ENCODE measurements around the gene BTBD8. TPM values are rescaled to one million over a fixed set of nuclear protein-coding genes. Genes with fewer than 3 reads are reported as not detected.

Gene BTBD8
- total and polyA plus RNA-seq, 9 of the 15 experiments (the other 6 are each of a cell fraction or from before 2014, with no cell fraction given) = 0.46 to 2.3 (median 1.2) TPM

GRCh38 chr1:92217721-92218120, 137.6 kb downstream of the BTBD8 start, which contains the start of gene C1orf146:
TSS of gene C1orf146 (plus strand) at chr1:92217915. CDS start at chr1:92231421, 13,506 bp downstream.
- ChIA-PET CTCF (ENCODE audit: low intra/inter-chr PET ratio) (no interaction called here), POLR2A (no interaction called here)
- Histone ChIP-seq H3K9me3 (replicated peaks; ENCODE audit: control insufficient read depth, insufficient read depth, low read depth, low read length) (no peaks in the 10 kb centered on the region), H2AFZ (ENCODE audit: low read depth, low read length) (no peak within 1 kb of the TSS), H3K4me1 (replicated peaks in 1 of 2; ENCODE audit: control insufficient read depth in 2 of 2, insufficient read depth in 2 of 2, low read length in 2 of 2) (no peaks in the 10 kb centered on the region), H3K4me2 (ENCODE audit: insufficient read depth, low read length) (no peak within 1 kb of the TSS), H3K27ac (ENCODE audit: extremely low read depth, low read depth, low read length) (no peak within 1 kb of the TSS), H3K4me3 (no peak within 1 kb of the TSS), H4K20me1 (replicated peaks; ENCODE audit: control insufficient read depth, insufficient read depth, low read length) (no peaks in the 10 kb centered on the region), H3K27me3 (ENCODE audit: control insufficient read depth in 2 of 2, insufficient read depth in 2 of 2, low read length in 2 of 2) (peaks cover 0 to 5% of the 10 kb centered on the region in 2 experiments; a peak in 1 of 5 replicates), H3K36me3 (ENCODE audit: control insufficient read depth, insufficient read depth, low read length) (no peaks in the 10 kb centered on the region), H3K79me2 (ENCODE audit: control insufficient read depth, insufficient read depth, low read length) (no peaks in the 10 kb centered on the region), H3K9me1 (ENCODE audit: control insufficient read depth, insufficient read depth, low read length) (no peaks in the 10 kb centered on the region), H3K9ac (ENCODE audit: insufficient read depth in 1 of 2, low read depth in 2 of 2, low read length in 2 of 2) (no peak within 1 kb of the TSS)
- in situ Hi-C loops (cut with MboI) (no loop called here), intact Hi-C loops (cut with micrococcal nuclease) (no loop called here)
- no peak for FAIRE-seq
- no TSS peak for BruUV-seq (replicated peaks)
- ATAC-seq = no peak
- no peak for DNase-seq (ENCODE audit: extremely low read depth in 1 of 4, low spot score in 3 of 4)
- no peak for TF ChIP-seq CBX3 (IDR thresholded peaks at IDR 0.05; ENCODE audit: borderline replicate concordance in 1 of 2, low read length in 2 of 2)
- TF ChIP-seq TEAD1 (CRISPR knock-in tag; IDR thresholded peaks at IDR 0.05) = no peak
- no peak for TF ChIP-seq MEF2D (tag; conservative IDR thresholded peaks at IDR 0.05; ENCODE audit: low read depth)
- WGBS (ENCODE audit: insufficient coverage, low coverage, missing lambda C conversion rate) = 51% methylated on average over 23 of the region's 27 CpGs

GRCh38 chr1:92218559-92218958, 138.4 kb downstream of the BTBD8 start:
- Histone ChIP-seq H3K79me2 (ENCODE audit: control insufficient read depth, insufficient read depth, low read length) (no peaks in the 10 kb centered on the region), H3K27ac (ENCODE audit: extremely low read depth, low read depth, low read length) (no peak overlapping the region), H3K4me1 (replicated peaks in 1 of 2; ENCODE audit: control insufficient read depth in 2 of 2, insufficient read depth in 2 of 2, low read length in 2 of 2) (no peaks in the 10 kb centered on the region), H3K9ac (ENCODE audit: insufficient read depth in 1 of 2, low read depth in 2 of 2, low read length in 2 of 2) (no peak overlapping the region), H3K9me1 (ENCODE audit: control insufficient read depth, insufficient read depth, low read length) (no peaks in the 10 kb centered on the region), H4K20me1 (replicated peaks; ENCODE audit: control insufficient read depth, insufficient read depth, low read length) (no peaks in the 10 kb centered on the region), H3K4me2 (ENCODE audit: insufficient read depth, low read length) (no peak overlapping the region), H3K4me3 (no peak overlapping the region), H3K36me3 (ENCODE audit: control insufficient read depth, insufficient read depth, low read length) (no peaks in the 10 kb centered on the region), H3K27me3 (ENCODE audit: control insufficient read depth in 2 of 2, insufficient read depth in 2 of 2, low read length in 2 of 2) (peaks cover 0 to 5% of the 10 kb centered on the region in 2 experiments; a peak in 1 of 5 replicates), H3K9me3 (replicated peaks; ENCODE audit: control insufficient read depth, insufficient read depth, low read depth, low read length) (no peaks in the 10 kb centered on the region), H2AFZ (ENCODE audit: low read depth, low read length) (no peak overlapping the region)
- in situ Hi-C loops (cut with MboI) (no loop called here), intact Hi-C loops (cut with micrococcal nuclease) (no loop called here)
- POLR2A ChIA-PET = interaction anchor here (0.9 kb wide), 1 partner anchor 13 kb away, joined by 3 read pairs; no protein-coding TSS in a partner anchor
- WGBS (ENCODE audit: insufficient coverage, low coverage, missing lambda C conversion rate) = 4% methylated on average over 6 of the region's 14 CpGs
- TF ChIP-seq U2AF2 (optimal IDR thresholded peaks at IDR 0.05; ENCODE audit: low read depth, low read length) (no peak), ZNF347 (CRISPR knock-in tag; IDR thresholded peaks at IDR 0.05; ENCODE audit: low read depth) (no peak), MTA2 (IDR thresholded peaks at IDR 0.05; ENCODE audit: low read depth) (no peak), ARID2 (IDR thresholded peaks at IDR 0.05) (no peak), ZZZ3 (IDR thresholded peaks at IDR 0.05) (no peak), CBFA2T2 (conservative IDR thresholded peaks at IDR 0.05) (no peak), SMAD4 (CRISPR knock-in tag; conservative IDR thresholded peaks at IDR 0.05) (no peak)
- DNase-seq (ENCODE audit: extremely low read depth in 1 of 4, low spot score in 3 of 4) (no peak), FAIRE-seq (no peak), ATAC-seq (no peak)
- CTCF ChIA-PET (ENCODE audit: low intra/inter-chr PET ratio) = no interaction called here
- no TSS peak for BruUV-seq (replicated peaks)

All from K562 (cell line).